Measurements from ENCODE around the gene PLCXD1. TPM values are rescaled to one million over a fixed set of nuclear protein-coding genes. Genes with fewer than 3 reads are reported as not detected.
A peak's percentile ranks its signal among the peaks of the same experiment; 100 is the strongest.
"Not testable (repeated sequence)": the region's sequence is repeated elsewhere in the genome, so short reads cannot be mapped to it uniquely, and the experiment has no call there.

PLCXD1 gene
- total RNA-seq, 1 donor from 2014 or later = 25.9 TPM

- H3K36me3 Mint-ChIP-seq (ENCODE audit: low read depth, unreplicated experiment) = peaks cover 18% of the 10 kb centered on the region
- DNase-seq (ENCODE audit: low read depth) (no peak), FAIRE-seq (no peak)
- H3K36me3 ChIP-seq (ENCODE audit: insufficient read depth, low read length) = peaks cover 4% of the 10 kb centered on the region
- no peaks in the 10 kb centered on the region for H3K9me3 Mint-ChIP-seq (ENCODE audit: unreplicated experiment)
- H3K79me2 ChIP-seq (ENCODE audit: insufficient read depth, low read length) = no peaks in the 10 kb centered on the region
- H3K4me1 Mint-ChIP-seq (ENCODE audit: low read depth, unreplicated experiment) = no peaks in the 10 kb centered on the region
- no peak overlapping the region for H3K4me3 ChIP-seq (ENCODE audit: insufficient read depth, low read depth, low read length)
- H3K27me3 Mint-ChIP-seq (ENCODE audit: low read depth, unreplicated experiment) = no peaks in the 10 kb centered on the region
- H3K9ac ChIP-seq (ENCODE audit: low read length) = no peak overlapping the region
- no peaks in the 10 kb centered on the region for H3K27me3 ChIP-seq (ENCODE audit: insufficient read depth, low read length)
- H3K4me3 Mint-ChIP-seq (ENCODE audit: unreplicated experiment) = no peak overlapping the region
- TF ChIP-seq CTCF (IDR thresholded peaks at IDR 0.05; ENCODE audit: insufficient read depth, low read depth, low read length) (no peak), EZH2 (IDR thresholded peaks at IDR 0.05; ENCODE audit: insufficient read depth, low read length) (no peak)
- H3K27ac Mint-ChIP-seq (ENCODE audit: unreplicated experiment) = no peak overlapping the region
- H3K27ac ChIP-seq (ENCODE audit: low read depth, low read length) = no peak overlapping the region
- no peak overlapping the region for H2AFZ ChIP-seq (ENCODE audit: low read depth, low read length)
- H3K4me2 ChIP-seq (ENCODE audit: low read length) = no peak overlapping the region
- no peaks in the 10 kb centered on the region for H3K4me1 ChIP-seq (ENCODE audit: insufficient read depth, low read length)
- H3K9me3 ChIP-seq (ENCODE audit: insufficient read depth, low read depth, low read length) = no peaks in the 10 kb centered on the region
- H4K20me1 ChIP-seq (ENCODE audit: insufficient read depth, low read length) = no peaks in the 10 kb centered on the region
These were observed 19.2 kb downstream of the PLCXD1 start for GRCh38 chrX:300334-300733.

- FAIRE-seq (no peak), DNase-seq (ENCODE audit: low read depth) (no peak)
- no peak for TF ChIP-seq CTCF (IDR thresholded peaks at IDR 0.05; ENCODE audit: insufficient read depth, low read depth, low read length)
- TF ChIP-seq EZH2 (IDR thresholded peaks at IDR 0.05; ENCODE audit: insufficient read depth, low read length) = no peak
- Mint-ChIP-seq H3K36me3 (ENCODE audit: low read depth, unreplicated experiment) (peaks cover 13% of the 10 kb centered on the region), H3K27me3 (ENCODE audit: low read depth, unreplicated experiment) (no peaks in the 10 kb centered on the region), H3K4me3 (ENCODE audit: unreplicated experiment) (no peak overlapping the region), H3K27ac (ENCODE audit: unreplicated experiment) (peak overlapping the region; percentile 53), H3K4me1 (ENCODE audit: low read depth, unreplicated experiment) (no peaks in the 10 kb centered on the region), H3K9me3 (ENCODE audit: unreplicated experiment) (no peaks in the 10 kb centered on the region)
- Histone ChIP-seq H3K4me1 (ENCODE audit: insufficient read depth, low read length) (no peaks in the 10 kb centered on the region), H2AFZ (ENCODE audit: low read depth, low read length) (no peak overlapping the region), H3K36me3 (ENCODE audit: insufficient read depth, low read length) (peaks cover 13% of the 10 kb centered on the region), H3K4me2 (ENCODE audit: low read length) (no peak overlapping the region), H3K79me2 (ENCODE audit: insufficient read depth, low read length) (no peaks in the 10 kb centered on the region), H3K9ac (ENCODE audit: low read length) (no peak overlapping the region), H3K4me3 (ENCODE audit: insufficient read depth, low read depth, low read length) (no peak overlapping the region), H3K27ac (ENCODE audit: low read depth, low read length) (no peak overlapping the region), H4K20me1 (ENCODE audit: insufficient read depth, low read length) (peaks cover 9% of the 10 kb centered on the region), H3K9me3 (ENCODE audit: insufficient read depth, low read depth, low read length) (no peaks in the 10 kb centered on the region), H3K27me3 (ENCODE audit: insufficient read depth, low read length) (no peaks in the 10 kb centered on the region)
These were observed 21.8 kb downstream of the PLCXD1 start for GRCh38 chrX:302975-303374.

GRCh38 chrX:305781-306613 lies 24.8 kb downstream of the PLCXD1 start:
- not testable (repeated sequence) for H3K27ac ChIP-seq (ENCODE audit: low read depth, low read length); H3K27me3 Mint-ChIP-seq (ENCODE audit: low read depth, unreplicated experiment); H2AFZ ChIP-seq (ENCODE audit: low read depth, low read length); H3K9me3 ChIP-seq (ENCODE audit: insufficient read depth, low read depth, low read length); H3K27ac Mint-ChIP-seq (ENCODE audit: unreplicated experiment); H4K20me1 ChIP-seq (ENCODE audit: insufficient read depth, low read length); H3K4me3 ChIP-seq (ENCODE audit: insufficient read depth, low read depth, low read length); H3K9me3 Mint-ChIP-seq (ENCODE audit: unreplicated experiment); FAIRE-seq; H3K4me1 ChIP-seq (ENCODE audit: insufficient read depth, low read length); H3K4me3 Mint-ChIP-seq (ENCODE audit: unreplicated experiment); H3K36me3 Mint-ChIP-seq (ENCODE audit: low read depth, unreplicated experiment); H3K4me1 Mint-ChIP-seq (ENCODE audit: low read depth, unreplicated experiment); H3K79me2 ChIP-seq (ENCODE audit: insufficient read depth, low read length); H3K4me2 ChIP-seq (ENCODE audit: low read length); DNase-seq (ENCODE audit: low read depth); H3K9ac ChIP-seq (ENCODE audit: low read length); H3K27me3 ChIP-seq (ENCODE audit: insufficient read depth, low read length)
- H3K36me3 ChIP-seq (ENCODE audit: insufficient read depth, low read length) = peaks cover 21% of the 10 kb centered on the region

GRCh38 chrX:306614-307251 lies 25.6 kb downstream of the PLCXD1 start:
- H3K4me2 ChIP-seq (ENCODE audit: low read length); DNase-seq (ENCODE audit: low read depth); H3K27ac ChIP-seq (ENCODE audit: low read depth, low read length); H3K4me1 Mint-ChIP-seq (ENCODE audit: low read depth, unreplicated experiment); H3K79me2 ChIP-seq (ENCODE audit: insufficient read depth, low read length); H3K4me3 ChIP-seq (ENCODE audit: insufficient read depth, low read depth, low read length); H3K27ac Mint-ChIP-seq (ENCODE audit: unreplicated experiment); H3K9me3 ChIP-seq (ENCODE audit: insufficient read depth, low read depth, low read length); H3K9ac ChIP-seq (ENCODE audit: low read length); H3K4me1 ChIP-seq (ENCODE audit: insufficient read depth, low read length); H4K20me1 ChIP-seq (ENCODE audit: insufficient read depth, low read length); H3K27me3 Mint-ChIP-seq (ENCODE audit: low read depth, unreplicated experiment); H3K27me3 ChIP-seq (ENCODE audit: insufficient read depth, low read length); H2AFZ ChIP-seq (ENCODE audit: low read depth, low read length); FAIRE-seq; H3K9me3 Mint-ChIP-seq (ENCODE audit: unreplicated experiment); H3K4me3 Mint-ChIP-seq (ENCODE audit: unreplicated experiment): not testable (repeated sequence)
- peaks cover 21% of the 10 kb centered on the region for H3K36me3 ChIP-seq (ENCODE audit: insufficient read depth, low read length)
- H3K36me3 Mint-ChIP-seq (ENCODE audit: low read depth, unreplicated experiment) = peaks cover 10% of the 10 kb centered on the region
